SK-N-MC (cell line): Measurements from ENCODE around the gene MUC5B.
"Not testable (repeated sequence)": the region's sequence is repeated elsewhere in the genome, so short reads cannot be mapped to it uniquely, and the experiment has no call there.

Experiments
- DNase-seq: peaks from one replicate; pipeline ENCODE4 v3.0.0-alpha.2; 2011; ENCODE audit warnings: low read depth, low spot score
- H3K27ac ChIP-seq: fragments of 200-600 bp; sonication (generic); 2 replicates; pipeline ENCODE4 v1.5.1; 2016; ENCODE audit warnings: mixed run types
- H3K36me3 ChIP-seq: fragments of 200-600 bp; sonication (generic); 2 replicates; pipeline ENCODE4 v1.6.1; 2017; ENCODE audit warnings: antibody characterized with exemption, low read length, mixed read lengths; ENCODE audit not compliant: insufficient read depth
- H3K4me3 ChIP-seq: fragments of 200-600 bp; sonication (generic); 2 replicates; pipeline ENCODE4 v1.5.1; 2016
- H3K9ac ChIP-seq: fragments of 200-600 bp; sonication (generic); 2 replicates; pipeline ENCODE4 v1.8.0; 2017; ENCODE audit warnings: mixed run types, mixed read lengths; ENCODE audit not compliant: insufficient read length
- H3K9me3 ChIP-seq: fragments of 200-600 bp; sonication (generic); 2 replicates; pipeline ENCODE4 v1.6.1; 2017; ENCODE audit warnings: low read depth, mild to moderate bottlenecking, antibody characterized with exemption, low read length, moderate library complexity, mixed read lengths
- EZH2 ChIP-seq: fragments of 200-600 bp; sonication (generic); IDR thresholded peaks from one replicate; pipeline ENCODE4 v1.6.1; 2017; ENCODE audit warnings: antibody characterized with exemption
- FOXP2 ChIP-seq: optimal IDR thresholded peaks from 2 replicates; pipeline ENCODE3; 2011; ENCODE audit warnings: mild to moderate bottlenecking, moderate library complexity; ENCODE audit not compliant: insufficient read depth; ENCODE audit errors: extremely low read length, control extremely low read depth
- POLR2AphosphoS5 ChIP-seq: IDR thresholded peaks from 2 replicates; pipeline ENCODE4 v1.6.1; 2012; ENCODE audit warnings: mild to moderate bottlenecking, low read depth, low read length, borderline replicate concordance

MUC5B gene

GRCh38 chr11:1238767-1239595 lies 16.1 kb downstream of the MUC5B start:
- no peak for DNase-seq
- Histone ChIP-seq H3K27ac (no peak overlapping the region), H3K9me3 (no peaks in the 10 kb centered on the region), H3K36me3 (no peaks in the 10 kb centered on the region), H3K9ac (no peak overlapping the region), H3K4me3 (no peak overlapping the region)
- TF ChIP-seq EZH2 (no peak), POLR2AphosphoS5 (no peak), FOXP2 (no peak)

DNA sequence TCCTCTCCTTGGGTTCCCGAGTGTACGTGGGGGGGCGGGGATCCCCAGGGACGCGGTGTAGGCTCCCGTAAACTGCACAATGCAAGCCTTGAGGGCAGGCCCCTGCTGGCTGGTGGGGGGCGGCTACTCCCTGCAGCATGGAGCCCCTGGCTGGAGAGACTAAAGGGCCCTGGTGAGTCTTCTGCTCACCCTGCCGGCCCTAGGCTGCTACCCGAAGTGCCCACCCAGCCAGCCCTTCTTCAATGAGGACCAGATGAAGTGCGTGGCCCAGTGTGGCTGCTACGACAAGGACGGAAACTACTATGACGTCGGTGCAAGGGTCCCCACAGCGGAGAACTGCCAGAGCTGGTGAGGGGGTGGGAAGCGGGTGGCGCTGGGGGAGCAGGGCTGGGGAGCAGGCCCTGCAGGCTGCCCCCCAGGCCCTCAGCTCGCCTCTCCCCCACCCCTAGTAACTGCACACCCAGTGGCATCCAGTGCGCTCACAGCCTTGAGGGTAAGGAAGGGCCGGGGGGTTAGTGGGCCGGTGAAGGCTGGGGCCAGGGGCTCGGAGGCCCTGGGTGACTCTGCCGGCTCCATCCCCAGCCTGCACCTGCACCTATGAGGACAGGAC lies 16.8 kb downstream of the MUC5B start:
- no peaks in the 10 kb centered on the region for H3K9me3 ChIP-seq
- no peak for TF ChIP-seq EZH2
- TF ChIP-seq POLR2AphosphoS5, result no peak
- no peak for TF ChIP-seq FOXP2
- no peak for DNase-seq
- no peak overlapping the region for H3K4me3 ChIP-seq
- no peak overlapping the region for H3K27ac ChIP-seq
- H3K36me3 ChIP-seq, result no peaks in the 10 kb centered on the region
- no peak overlapping the region for H3K9ac ChIP-seq

GRCh38 chr11:1240771-1241170 lies 17.9 kb downstream of the MUC5B start:
- H3K27ac ChIP-seq, result no peak overlapping the region
- no peak overlapping the region for H3K4me3 ChIP-seq
- H3K9ac ChIP-seq, result no peak overlapping the region
- DNase-seq, result no peak
- H3K36me3 ChIP-seq, result no peaks in the 10 kb centered on the region
- TF ChIP-seq FOXP2 (no peak), POLR2AphosphoS5 (no peak), EZH2 (no peak)
- H3K9me3 ChIP-seq, result no peaks in the 10 kb centered on the region

- no peak overlapping the region for H3K27ac ChIP-seq
Measured at GRCh38 chr11:1241706-1242105, 18.8 kb downstream of the MUC5B start.

DNA sequence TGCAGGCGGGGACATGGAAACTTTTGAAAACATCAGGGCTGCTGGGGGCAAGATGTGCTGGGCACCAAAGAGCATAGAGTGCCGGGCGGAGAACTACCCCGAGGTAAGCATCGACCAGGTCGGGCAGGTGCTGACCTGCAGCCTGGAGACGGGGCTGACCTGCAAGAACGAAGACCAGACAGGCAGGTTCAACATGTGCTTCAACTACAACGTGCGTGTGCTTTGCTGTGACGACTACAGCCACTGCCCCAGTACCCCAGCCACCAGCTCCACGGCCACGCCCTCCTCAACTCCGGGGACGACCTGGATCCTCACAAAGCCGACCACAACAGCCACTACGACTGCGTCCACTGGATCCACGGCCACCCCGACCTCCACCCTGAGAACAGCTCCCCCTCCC lies 19.4 kb downstream of the MUC5B start:
- TF ChIP-seq FOXP2, result no peak
- TF ChIP-seq POLR2AphosphoS5, result no peak
- no peak for TF ChIP-seq EZH2
- Histone ChIP-seq H3K9me3 (no peaks in the 10 kb centered on the region), H3K27ac (no peak overlapping the region), H3K9ac (no peak overlapping the region), H3K36me3 (no peaks in the 10 kb centered on the region), H3K4me3 (no peak overlapping the region)
- DNase-seq, result no peak

More at GRCh38 chr11:1241706-1242105, 18.8 kb downstream of the MUC5B start:
- H3K9me3 ChIP-seq, result no peaks in the 10 kb centered on the region
- no peak overlapping the region for H3K4me3 ChIP-seq
- no peak for DNase-seq
- no peak overlapping the region for H3K9ac ChIP-seq
- TF ChIP-seq POLR2AphosphoS5, result no peak
- no peak for TF ChIP-seq FOXP2
- no peak for TF ChIP-seq EZH2
- no peaks in the 10 kb centered on the region for H3K36me3 ChIP-seq

- DNase-seq, H3K9me3 ChIP-seq, H3K9ac ChIP-seq: not testable (repeated sequence)
Measured at GRCh38 chr11:1242751-1243150, 19.9 kb downstream of the MUC5B start.

GRCh38 chr11:1243521-1243920 lies 20.7 kb downstream of the MUC5B start:
- not testable (repeated sequence) for H3K9ac ChIP-seq, H3K36me3 ChIP-seq, DNase-seq, H3K9me3 ChIP-seq, H3K4me3 ChIP-seq, H3K27ac ChIP-seq

More at GRCh38 chr11:1242751-1243150, 19.9 kb downstream of the MUC5B start:
- not testable (repeated sequence) for H3K4me3 ChIP-seq, H3K36me3 ChIP-seq, H3K27ac ChIP-seq

GRCh38 chr11:1244557-1244956 lies 21.7 kb downstream of the MUC5B start:
- H3K36me3 ChIP-seq, H3K9ac ChIP-seq, H3K4me3 ChIP-seq, DNase-seq, H3K9me3 ChIP-seq, H3K27ac ChIP-seq: not testable (repeated sequence)

GRCh38 chr11:1245717-1246116 lies 22.9 kb downstream of the MUC5B start:
- not testable (repeated sequence) for H3K4me3 ChIP-seq, H3K36me3 ChIP-seq, DNase-seq, H3K9ac ChIP-seq, H3K27ac ChIP-seq, H3K9me3 ChIP-seq

GRCh38 chr11:1246301-1246700 lies 23.4 kb downstream of the MUC5B start:
- not testable (repeated sequence) for H3K9ac ChIP-seq, H3K27ac ChIP-seq, DNase-seq, H3K9me3 ChIP-seq, H3K4me3 ChIP-seq, H3K36me3 ChIP-seq

DNA sequence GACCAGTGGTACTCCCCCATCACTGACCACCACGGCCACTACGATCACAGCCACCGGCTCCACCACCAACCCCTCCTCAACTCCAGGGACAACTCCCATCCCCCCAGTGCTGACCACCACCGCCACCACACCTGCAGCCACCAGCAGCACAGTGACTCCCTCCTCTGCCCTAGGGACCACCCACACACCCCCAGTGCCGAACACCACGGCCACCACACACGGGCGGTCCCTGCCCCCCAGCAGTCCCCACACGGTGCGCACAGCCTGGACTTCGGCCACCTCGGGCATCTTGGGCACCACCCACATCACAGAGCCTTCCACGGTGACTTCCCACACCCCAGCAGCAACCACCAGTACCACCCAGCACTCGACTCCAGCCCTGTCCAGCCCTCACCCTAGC lies 24.2 kb downstream of the MUC5B start:
- H3K9ac ChIP-seq, DNase-seq, H3K4me3 ChIP-seq, H3K27ac ChIP-seq, H3K9me3 ChIP-seq, H3K36me3 ChIP-seq: not testable (repeated sequence)

DNA sequence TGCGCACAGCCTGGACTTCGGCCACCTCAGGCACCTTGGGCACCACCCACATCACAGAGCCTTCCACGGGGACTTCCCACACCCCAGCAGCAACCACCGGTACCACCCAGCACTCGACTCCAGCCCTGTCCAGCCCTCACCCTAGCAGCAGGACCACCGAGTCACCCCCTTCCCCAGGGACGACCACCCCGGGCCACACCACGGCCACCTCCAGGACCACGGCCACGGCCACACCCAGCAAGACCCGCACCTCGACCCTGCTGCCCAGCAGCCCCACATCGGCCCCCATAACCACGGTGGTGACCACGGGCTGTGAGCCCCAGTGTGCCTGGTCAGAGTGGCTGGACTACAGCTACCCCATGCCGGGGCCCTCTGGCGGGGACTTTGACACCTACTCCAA lies 26.1 kb downstream of the MUC5B start:
- not testable (repeated sequence) for DNase-seq, H3K27ac ChIP-seq, H3K4me3 ChIP-seq, H3K9me3 ChIP-seq, H3K36me3 ChIP-seq, H3K9ac ChIP-seq

- H3K36me3 ChIP-seq, DNase-seq, H3K4me3 ChIP-seq, H3K9ac ChIP-seq, H3K9me3 ChIP-seq, H3K27ac ChIP-seq: not testable (repeated sequence)
Measured at GRCh38 chr11:1250411-1250810, 27.5 kb downstream of the MUC5B start.
